Hypothalamus (tissue), 51 donors: Measurements from ENCODE around the gene FLNB.

Experiments used
- DNase-seq, 51 donors: peaks; one replicate each; lab custom pipeline; 2025; lab: John Stamatoyannopoulos, UW

Gene FLNB

GRCh38 chr3:58008141-58009025, at the start of gene FLNB:
FLNB (plus strand) TSS chr3:58008422; CDS start chr3:58008565, 143 bp downstream.
- peak in 49 of 51 donors; percentile 7 to 83 (median 59) for DNase-seq

- DNase-seq: no peak
Measured at GRCh38 chr3:57958642-57959422, 49.4 kb upstream of the FLNB start.

GRCh38 chr3:57959423-57960173, 48.6 kb upstream of the FLNB start:
- peak in 1 of 51 donors; percentile 8 for DNase-seq

GRCh38 chr3:57960174-57960505, 48.1 kb upstream of the FLNB start:
- DNase-seq: no peak

GRCh38 chr3:57961177-57961827, 46.9 kb upstream of the FLNB start:
- no peak for DNase-seq

GRCh38 chr3:57961828-57962447, 46.3 kb upstream of the FLNB start:
- no peak for DNase-seq

- DNase-seq: no peak
Measured at GRCh38 chr3:57962448-57962834, 45.8 kb upstream of the FLNB start.

GRCh38 chr3:57963811-57964346, 44.3 kb upstream of the FLNB start:
- no peak for DNase-seq

- no peak for DNase-seq
Measured at GRCh38 chr3:57966829-57967228, 41.4 kb upstream of the FLNB start.

- no peak for DNase-seq
Measured at GRCh38 chr3:57967590-57967989, 40.6 kb upstream of the FLNB start.

GRCh38 chr3:57968501-57968900, 39.7 kb upstream of the FLNB start:
- DNase-seq: no peak

GRCh38 chr3:57971975-57972374, 36.2 kb upstream of the FLNB start:
- DNase-seq: no peak

- no peak for DNase-seq
Measured at GRCh38 chr3:57972531-57973111, 35.6 kb upstream of the FLNB start.

- no peak for DNase-seq
Measured at GRCh38 chr3:57973715-57974477, 34.3 kb upstream of the FLNB start.

GRCh38 chr3:57974796-57975388, 33.3 kb upstream of the FLNB start:
- DNase-seq: no peak

GRCh38 chr3:57977818-57978235, 30.4 kb upstream of the FLNB start:
- DNase-seq: no peak

GRCh38 chr3:57978316-57978715, 29.9 kb upstream of the FLNB start:
- no peak for DNase-seq

- no peak for DNase-seq
Measured at GRCh38 chr3:57980416-57980815, 27.8 kb upstream of the FLNB start.
